Measurements from ENCODE around the gene GPC6.

GPC6 gene

DNA sequence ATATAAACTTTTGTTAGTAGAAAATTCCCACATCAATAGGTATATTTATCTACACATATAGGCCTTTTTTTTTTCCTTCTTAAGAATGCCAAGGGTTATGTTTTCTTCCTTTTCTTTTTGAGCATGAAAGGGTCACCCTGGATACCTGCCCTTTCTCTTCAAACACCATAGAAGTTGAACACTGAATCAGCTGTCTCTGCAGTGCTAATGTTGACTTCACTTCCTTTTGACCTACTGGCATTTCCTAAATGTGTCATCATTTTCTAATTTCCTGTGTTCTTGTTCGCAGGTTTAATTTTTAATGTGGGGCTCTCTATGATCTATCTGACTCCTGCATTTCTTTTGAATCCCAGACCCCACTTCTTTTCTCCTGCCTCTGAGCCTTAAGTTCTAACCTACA lies 532.0 kb downstream of the GPC6 start:
- no peak for DNase-seq

- DNase-seq, result no peak
These were observed 536.3 kb downstream of the GPC6 start for GRCh38 chr13:93762708-93763426.

GRCh38 chr13:93765062-93765461 lies 538.5 kb downstream of the GPC6 start:
- no peak for DNase-seq

DNA sequence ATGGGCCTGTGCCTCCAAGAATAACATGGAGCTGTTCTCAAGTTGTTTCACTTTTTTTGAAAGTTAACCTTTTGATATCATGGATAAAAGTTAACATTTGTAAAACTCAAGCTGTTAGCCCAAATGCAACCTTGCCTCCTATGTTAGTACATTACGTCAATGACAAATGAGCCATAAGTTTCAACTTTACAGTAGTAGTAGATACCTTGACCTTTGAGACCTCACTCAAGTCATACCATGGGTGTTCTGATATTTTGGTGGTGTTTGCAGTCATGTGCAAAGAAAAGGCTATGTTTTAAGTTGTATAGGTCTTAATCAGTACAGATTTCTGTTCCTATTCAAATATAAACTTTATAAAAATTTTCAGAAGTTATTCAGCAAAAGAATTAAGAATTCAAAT lies 539.2 kb downstream of the GPC6 start:
- DNase-seq, result no peak

DNA sequence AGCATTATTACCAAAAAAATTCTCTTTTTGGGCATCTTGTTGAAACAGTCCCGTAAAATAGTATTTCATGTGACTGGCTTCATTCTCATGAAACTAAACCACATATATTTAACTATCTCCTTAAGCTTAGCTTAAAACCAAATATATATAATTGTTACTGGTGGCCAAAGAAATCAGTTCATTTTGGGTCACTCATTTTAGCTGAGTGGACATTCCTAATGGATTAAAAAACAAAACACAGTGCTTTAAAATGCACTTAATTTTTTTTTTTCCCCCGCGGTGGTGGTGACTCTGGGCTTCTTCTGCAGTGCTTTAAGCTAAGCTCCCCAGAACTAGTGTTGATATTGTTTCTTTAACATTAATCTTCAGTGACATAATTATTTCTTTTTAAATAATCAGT lies 540.1 kb downstream of the GPC6 start:
- no peak for DNase-seq

- no peak for DNase-seq
These were observed 540.7 kb downstream of the GPC6 start for GRCh38 chr13:93767180-93767916.

DNA sequence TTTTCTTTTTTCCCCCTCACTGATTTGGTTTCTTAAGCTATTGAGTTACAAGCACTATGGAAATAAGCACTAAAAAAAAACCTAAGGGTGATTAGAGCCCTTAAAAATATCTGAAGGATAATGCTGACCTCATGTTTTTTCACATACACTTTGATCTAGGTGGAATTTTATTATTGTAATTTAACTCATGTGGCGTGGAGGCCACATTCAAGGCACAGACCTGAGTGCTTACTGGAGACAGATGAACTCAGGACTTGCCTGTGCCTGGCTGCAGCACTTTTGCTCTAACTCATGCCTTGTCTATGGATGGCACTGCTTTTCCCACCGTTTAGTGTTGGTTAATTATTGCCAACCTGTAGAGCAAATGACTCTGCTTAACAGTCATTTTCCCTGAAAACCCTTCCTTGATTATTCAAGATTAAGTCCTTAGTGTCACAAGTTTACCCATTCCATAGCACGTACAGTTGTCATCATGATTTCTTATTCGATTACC lies 541.4 kb downstream of the GPC6 start:
- DNase-seq, result no peak

DNA sequence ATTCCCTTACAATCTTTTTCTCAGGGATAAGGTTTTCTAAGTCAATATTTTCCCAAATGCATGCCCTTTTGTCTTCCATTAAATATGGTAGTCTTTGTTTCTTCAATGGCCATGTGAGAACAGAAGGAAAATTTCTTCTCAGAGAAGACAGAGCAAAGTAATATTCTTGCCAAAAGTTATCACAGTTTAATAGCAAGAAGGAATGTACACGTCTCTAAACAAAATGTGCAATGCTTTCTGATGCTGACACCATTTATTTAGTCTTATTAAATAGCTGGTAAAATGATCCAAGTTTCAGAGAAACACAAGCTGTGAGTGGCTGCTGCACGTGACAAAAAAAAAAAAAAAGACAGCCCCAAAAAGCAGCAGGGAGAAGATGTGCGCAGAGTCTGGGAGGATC lies 542.5 kb downstream of the GPC6 start:
- no peak for DNase-seq

GRCh38 chr13:93769607-93770006 lies 543.0 kb downstream of the GPC6 start:
- DNase-seq, result no peak

DNA sequence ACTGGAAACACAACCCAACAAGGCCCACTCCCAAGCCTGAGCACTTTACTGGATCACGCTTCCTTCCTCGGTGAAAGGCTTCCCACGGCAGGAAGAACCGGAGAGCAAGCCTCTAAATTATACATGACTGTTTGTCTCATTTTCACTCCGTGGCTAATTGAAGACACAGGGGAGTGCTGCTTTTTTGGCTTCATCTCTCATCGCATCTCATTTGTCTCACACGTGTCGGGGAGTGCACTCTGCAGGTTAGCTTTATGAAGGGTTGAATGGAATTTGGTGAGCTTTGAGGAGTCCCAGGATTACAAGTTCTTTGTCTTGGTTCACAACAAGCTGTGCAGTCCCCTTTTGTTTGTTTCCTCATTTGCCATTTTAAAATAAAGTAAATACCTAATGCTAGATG lies 544.6 kb downstream of the GPC6 start:
- DNase-seq, result no peak

DNA sequence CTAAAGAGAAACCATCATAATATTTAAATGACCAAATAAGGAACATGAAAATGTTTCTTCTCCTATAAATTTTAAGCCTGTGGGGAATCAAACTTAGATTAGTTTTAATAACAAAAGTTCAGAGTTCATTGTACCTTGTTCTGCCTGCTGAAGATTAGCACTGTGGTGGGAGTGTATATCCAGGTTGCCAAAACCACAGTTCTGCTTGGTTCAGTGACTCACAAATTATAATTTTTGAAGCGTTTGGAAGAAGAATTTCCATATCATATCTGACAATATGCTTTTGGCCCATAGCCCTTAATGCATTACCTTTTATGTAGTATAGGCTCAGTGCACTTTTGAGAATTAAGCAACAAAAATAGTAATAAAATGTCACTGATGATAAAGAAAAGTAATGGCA lies 545.2 kb downstream of the GPC6 start:
- DNase-seq, result no peak

GRCh38 chr13:93774506-93774905 lies 547.9 kb downstream of the GPC6 start:
- DNase-seq, result no peak

- DNase-seq, result no peak
These were observed 548.4 kb downstream of the GPC6 start for GRCh38 chr13:93775027-93775426.

GRCh38 chr13:93775507-93776108 lies 549.0 kb downstream of the GPC6 start:
- DNase-seq, result no peak

GRCh38 chr13:93776936-93777335 lies 550.3 kb downstream of the GPC6 start:
- no peak for DNase-seq

DNA sequence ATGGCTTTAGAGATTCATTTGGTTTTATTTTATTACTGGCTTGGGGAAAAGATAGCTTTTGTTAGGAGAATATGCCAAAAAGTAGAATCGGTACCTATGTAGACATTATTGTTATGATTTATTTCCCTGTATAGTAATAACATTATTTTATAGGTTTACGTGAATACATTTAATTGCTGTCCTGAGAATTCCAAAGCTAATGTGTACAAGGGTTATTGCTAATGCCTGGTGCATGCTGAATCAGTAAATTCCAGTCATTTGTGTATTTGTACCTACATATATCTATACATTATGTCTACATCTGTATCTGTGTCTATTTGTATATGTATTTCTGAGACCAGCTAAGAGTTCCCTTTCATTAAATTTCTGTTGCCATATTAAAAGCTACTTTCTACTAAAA lies 550.9 kb downstream of the GPC6 start:
- DNase-seq, result no peak

DNA sequence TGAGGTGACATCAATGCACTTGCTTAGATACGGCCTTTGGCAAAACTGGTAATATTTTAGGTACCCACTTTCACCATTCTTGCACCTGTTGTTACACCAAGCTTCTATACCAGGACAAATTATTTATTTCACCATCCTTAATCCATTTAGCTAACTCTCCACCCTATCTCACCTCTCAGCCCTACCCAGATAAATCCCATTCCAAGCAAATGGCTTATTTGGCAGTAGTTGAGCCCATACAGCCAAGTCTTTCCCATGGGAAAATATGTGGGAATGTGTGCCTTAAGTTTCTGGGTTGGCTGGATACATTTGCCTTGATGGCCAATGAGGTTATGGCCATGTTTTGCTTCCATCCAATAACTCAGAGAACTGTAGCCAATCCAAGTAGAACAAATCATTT lies 551.9 kb downstream of the GPC6 start:
- no peak for DNase-seq

GRCh38 chr13:93784191-93784590 lies 557.6 kb downstream of the GPC6 start:
- no peak for DNase-seq

DNA sequence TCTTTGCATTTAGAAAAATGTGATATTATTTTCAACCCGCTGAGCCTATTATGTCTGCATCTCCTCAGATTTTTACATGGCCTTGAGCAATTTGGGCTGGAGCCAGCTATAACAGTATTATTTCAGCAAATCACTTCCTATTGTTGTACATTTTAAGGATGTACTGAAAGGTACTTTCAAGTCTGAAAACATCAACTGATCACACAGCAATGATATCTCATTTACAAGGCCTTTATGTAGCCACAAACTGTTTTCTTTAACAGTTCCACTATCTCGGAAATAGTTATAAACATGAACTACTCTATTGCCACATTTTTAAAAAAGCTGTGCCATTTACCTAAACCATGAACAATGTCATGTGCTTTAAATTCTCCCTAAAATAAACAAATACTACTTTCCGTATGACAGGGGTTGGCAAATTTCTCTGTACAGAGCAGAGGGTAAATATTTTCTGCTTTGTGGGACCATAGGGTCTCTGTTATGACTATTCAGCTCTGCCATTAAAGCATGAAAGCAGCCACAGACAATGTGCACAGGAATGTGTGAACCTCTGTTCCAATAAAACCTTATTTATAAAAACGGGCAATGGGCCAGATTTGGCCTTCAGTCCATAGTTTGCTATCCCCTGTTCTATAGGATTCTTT lies 560.4 kb downstream of the GPC6 start:
- DNase-seq, result no peak

DNA sequence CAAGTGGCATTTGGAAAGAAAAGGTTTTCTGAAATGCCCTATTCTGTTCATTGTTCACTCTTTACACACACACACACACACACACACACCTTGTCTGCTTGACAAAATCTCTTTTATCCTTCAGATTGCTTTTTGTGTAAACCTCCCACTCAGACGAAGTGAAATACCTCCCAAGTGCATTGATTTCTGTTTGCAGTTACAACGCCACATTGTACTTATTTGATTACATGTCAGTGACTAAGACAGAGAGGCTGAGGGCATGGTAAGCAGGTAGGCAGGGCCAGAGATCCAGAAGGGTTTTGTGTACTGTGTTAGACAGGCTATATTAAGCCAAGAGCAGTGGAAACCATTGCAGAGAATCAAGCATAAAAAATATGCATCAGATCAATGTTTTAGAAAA lies 561.8 kb downstream of the GPC6 start:
- DNase-seq, result no peak

DNA sequence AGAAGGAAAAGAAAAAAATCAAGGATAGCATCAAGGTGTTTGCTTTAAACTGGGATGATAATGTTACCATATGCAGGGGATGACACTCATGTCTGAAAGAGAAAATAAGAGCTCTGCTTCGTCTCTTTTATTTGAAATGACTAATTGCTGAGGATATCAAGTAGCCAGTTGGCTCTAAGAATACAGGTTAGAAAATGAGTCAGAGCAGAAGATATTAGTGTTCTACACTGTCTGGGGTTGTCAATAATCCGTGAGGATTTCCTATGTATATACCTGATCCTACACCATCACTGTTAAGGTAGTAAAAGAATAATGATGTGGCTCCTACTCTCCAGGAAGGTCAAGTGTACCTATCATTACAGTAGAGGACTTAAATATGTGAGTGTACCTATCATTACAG lies 562.5 kb downstream of the GPC6 start:
- no peak for DNase-seq

DNA sequence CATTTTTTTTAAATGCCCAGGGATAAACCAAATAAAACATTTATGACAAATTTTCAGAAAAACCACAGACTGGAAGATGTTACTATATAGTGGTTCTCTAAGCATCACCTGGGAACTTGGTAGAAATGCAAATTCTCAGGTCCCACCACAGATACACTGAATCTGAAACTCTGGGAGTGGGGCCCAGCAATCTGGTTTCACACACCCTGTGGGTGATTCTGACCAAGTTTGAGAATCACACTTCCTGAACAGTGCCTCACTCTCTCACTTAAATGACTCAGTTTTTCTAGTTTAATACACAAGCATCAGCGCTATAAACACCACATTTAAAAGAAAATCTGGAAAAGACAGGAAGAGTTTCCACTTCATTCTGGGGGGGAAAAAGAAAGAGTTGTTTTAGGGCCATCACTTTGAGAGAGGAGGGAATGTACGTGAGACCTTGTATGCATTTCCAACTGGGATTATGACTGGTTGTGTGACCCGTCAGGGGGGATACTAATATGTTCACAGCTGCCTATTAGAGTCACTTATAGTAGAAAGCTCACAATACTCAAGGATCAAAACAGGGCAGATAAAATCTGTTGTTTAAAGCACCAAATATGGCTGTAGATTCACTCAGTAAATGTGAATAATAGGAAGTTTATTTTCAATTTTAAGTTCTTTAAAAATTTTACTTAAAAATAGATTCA lies 567.7 kb downstream of the GPC6 start:
- DNase-seq, result no peak

DNA sequence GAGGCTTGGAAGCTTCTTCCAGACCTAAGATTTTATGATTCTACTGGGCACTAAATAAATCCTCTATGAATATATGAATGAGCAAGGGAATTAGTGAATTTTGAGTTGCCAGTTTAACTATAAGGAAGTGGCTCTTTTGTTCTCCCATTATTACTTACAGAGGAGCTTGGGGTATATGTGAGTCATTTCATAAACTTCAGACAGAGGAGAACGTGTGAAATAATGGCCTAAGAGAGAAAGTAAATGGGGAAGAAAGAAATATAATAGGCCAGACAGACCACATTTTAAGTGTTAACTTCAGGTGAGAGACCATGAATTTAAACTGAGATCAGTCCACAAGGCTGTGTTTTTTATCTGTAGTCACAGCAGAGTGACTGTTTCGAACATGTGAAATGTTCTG lies 570.9 kb downstream of the GPC6 start:
- peak in 1 of 2 experiments; percentile 21 for DNase-seq
